Activated CD4-positive, alpha-beta T cell treated with anti-CD3 and anti-CD28 coated beads, Interleukin-2, amount 10 ng/mL, durations not matched to agents 24 days and 14 days (primary cell): ENCODE results near the gene GPRASP3. TPM values are rescaled to one million over a fixed set of nuclear protein-coding genes. Genes with fewer than 3 reads are reported as not detected.

Source experiments
- total RNA-seq: library from RNA; stranded (reverse); gene quantifications from 2 replicates; pipeline ENCODE4 v1.2.3, GENCODE V29; 2022

Gene GPRASP3
- total RNA-seq, 1 donor from 2014 or later, result 0.56 TPM

Other genes with a start within 250 kb of the GPRASP3 start
- not detected in 2 replicates for gene TCP11X2, start 248.9 kb upstream of the GPRASP3 start, total RNA-seq
- gene TMSB15A, start 204.0 kb upstream of the GPRASP3 start, total RNA-seq, result 0.31 TPM in 1 of 2 replicates, not detected in the other
- gene ARMCX5, start 121.2 kb upstream of the GPRASP3 start, total RNA-seq, result 8.1 and 8.9 TPM in 2 replicates
- 0.43 and 0.96 TPM in 2 replicates for gene GPRASP1, start 69.3 kb upstream of the GPRASP3 start, total RNA-seq
- 0.14 and 0.16 TPM in 2 replicates for gene GPRASP2, start 8.3 kb upstream of the GPRASP3 start, total RNA-seq
- gene RAB40AL, start 216.5 kb downstream of the GPRASP3 start, total RNA-seq, result 0.26 and 0.68 TPM in 2 replicates